HG03457 (cell line): ENCODE measurements around the gene PRDM16.

Experiments
- ATAC-seq: cut with Tn5 transposase; IDR thresholded peaks from one replicate; pipeline ENCODE4 v1.9.1; 2021; ENCODE audit warnings: moderate number of reproducible peaks; ENCODE audit not compliant: unreplicated experiment

The PRDM16 gene

GRCh38 chr1:3475839-3476573, 407.0 kb downstream of the PRDM16 start:
- no peak for ATAC-seq

- no peak for ATAC-seq
Observed at GRCh38 chr1:3476666-3477065, 407.7 kb downstream of the PRDM16 start.

GRCh38 chr1:3477241-3477995, 408.4 kb downstream of the PRDM16 start:
- ATAC-seq = no peak

GRCh38 chr1:3478187-3478586, 409.2 kb downstream of the PRDM16 start:
- no peak for ATAC-seq

GRCh38 chr1:3479511-3480368, 410.7 kb downstream of the PRDM16 start:
- ATAC-seq = no peak

GRCh38 chr1:3480369-3480719, 411.3 kb downstream of the PRDM16 start:
- ATAC-seq = no peak

GRCh38 chr1:3481046-3481445, 412.0 kb downstream of the PRDM16 start:
- no peak for ATAC-seq

GRCh38 chr1:3481836-3482375, 412.9 kb downstream of the PRDM16 start:
- ATAC-seq = no peak

GRCh38 chr1:3482378-3482849, 413.4 kb downstream of the PRDM16 start:
- ATAC-seq = no peak

GRCh38 chr1:3483380-3483779, 414.4 kb downstream of the PRDM16 start:
- ATAC-seq = no peak

- ATAC-seq = no peak
Observed at GRCh38 chr1:3483801-3484444, 414.9 kb downstream of the PRDM16 start.

- ATAC-seq = no peak
Observed at GRCh38 chr1:3485016-3485415, 416.0 kb downstream of the PRDM16 start.
